ENCODE measurements around the gene RPS6KA3.

DNA sequence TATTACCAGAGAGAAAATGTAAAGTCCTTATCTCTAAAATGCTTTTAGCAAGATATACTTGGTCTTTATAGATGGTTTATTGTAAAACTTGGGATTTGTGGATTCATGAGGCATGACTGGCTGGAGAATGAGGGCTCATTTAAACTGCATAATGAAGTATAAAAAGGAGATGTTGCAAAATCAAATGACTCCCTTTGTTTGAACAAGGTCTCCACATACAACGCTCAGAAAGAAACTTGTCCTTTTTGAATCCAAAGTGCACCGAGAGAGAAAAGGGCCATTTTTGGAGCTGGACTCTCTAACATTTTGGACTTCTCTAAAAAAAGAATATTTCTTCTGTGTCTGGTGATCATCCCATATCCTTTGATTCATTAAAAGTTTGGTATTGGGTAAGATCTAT is 117.4 kb downstream of the RPS6KA3 start:
- TF ChIP-seq CREBBP (IDR thresholded peaks at IDR 0.05; ENCODE audit: low read depth, low read length) (no peak), EP400 (IDR thresholded peaks at IDR 0.05) (no peak), SIRT6 (IDR thresholded peaks at IDR 0.05; ENCODE audit: low read depth, low read length) (no peak), POLR2AphosphoS5 (IDR thresholded peaks at IDR 0.05; ENCODE audit: control insufficient read depth, insufficient read depth, low read depth, low read length) (no peak), YY1 (IDR thresholded peaks at IDR 0.05; ENCODE audit: borderline replicate concordance in 1 of 3, control insufficient read depth in 1 of 3, extremely low read depth in 1 of 3, insufficient read depth in 3 of 3, insufficient read length in 1 of 3, insufficient replicate concordance in 2 of 3, low read depth in 1 of 3, low read length in 2 of 3) (no peak), ZNF263 (CRISPR knock-in tag; IDR thresholded peaks at IDR 0.05; ENCODE audit: borderline replicate concordance) (no peak), NONO (IDR thresholded peaks at IDR 0.05; ENCODE audit: low read depth in 2 of 2, low read length in 1 of 2) (no peak), FOSL1 (tag; conservative IDR thresholded peaks at IDR 0.05) (no peak), JUNB (CRISPR knock-in tag; conservative IDR thresholded peaks at IDR 0.05) (no peak), MEF2A (IDR thresholded peaks at IDR 0.05; ENCODE audit: control insufficient read depth, low read depth, low read length) (no peak)
- TF ChIP-seq, protein P1, sequence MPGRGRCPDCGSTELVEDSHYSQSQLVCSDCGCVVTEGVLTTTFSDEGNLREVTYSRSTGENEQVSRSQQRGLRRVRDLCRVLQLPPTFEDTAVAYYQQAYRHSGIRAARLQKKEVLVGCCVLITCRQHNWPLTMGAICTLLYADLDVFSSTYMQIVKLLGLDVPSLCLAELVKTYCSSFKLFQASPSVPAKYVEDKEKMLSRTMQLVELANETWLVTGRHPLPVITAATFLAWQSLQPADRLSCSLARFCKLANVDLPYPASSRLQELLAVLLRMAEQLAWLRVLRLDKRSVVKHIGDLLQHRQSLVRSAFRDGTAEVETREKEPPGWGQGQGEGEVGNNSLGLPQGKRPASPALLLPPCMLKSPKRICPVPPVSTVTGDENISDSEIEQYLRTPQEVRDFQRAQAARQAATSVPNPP (IDR thresholded peaks at IDR 0.05; ENCODE audit: borderline replicate concordance, insufficient read depth, insufficient read length): no peak
- TF ChIP-seq, protein P2, sequence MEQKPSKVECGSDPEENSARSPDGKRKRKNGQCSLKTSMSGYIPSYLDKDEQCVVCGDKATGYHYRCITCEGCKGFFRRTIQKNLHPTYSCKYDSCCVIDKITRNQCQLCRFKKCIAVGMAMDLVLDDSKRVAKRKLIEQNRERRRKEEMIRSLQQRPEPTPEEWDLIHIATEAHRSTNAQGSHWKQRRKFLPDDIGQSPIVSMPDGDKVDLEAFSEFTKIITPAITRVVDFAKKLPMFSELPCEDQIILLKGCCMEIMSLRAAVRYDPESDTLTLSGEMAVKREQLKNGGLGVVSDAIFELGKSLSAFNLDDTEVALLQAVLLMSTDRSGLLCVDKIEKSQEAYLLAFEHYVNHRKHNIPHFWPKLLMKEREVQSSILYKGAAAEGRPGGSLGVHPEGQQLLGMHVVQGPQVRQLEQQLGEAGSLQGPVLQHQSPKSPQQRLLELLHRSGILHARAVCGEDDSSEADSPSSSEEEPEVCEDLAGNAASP (IDR thresholded peaks at IDR 0.05): no peak
- TF ChIP-seq, protein P3, sequence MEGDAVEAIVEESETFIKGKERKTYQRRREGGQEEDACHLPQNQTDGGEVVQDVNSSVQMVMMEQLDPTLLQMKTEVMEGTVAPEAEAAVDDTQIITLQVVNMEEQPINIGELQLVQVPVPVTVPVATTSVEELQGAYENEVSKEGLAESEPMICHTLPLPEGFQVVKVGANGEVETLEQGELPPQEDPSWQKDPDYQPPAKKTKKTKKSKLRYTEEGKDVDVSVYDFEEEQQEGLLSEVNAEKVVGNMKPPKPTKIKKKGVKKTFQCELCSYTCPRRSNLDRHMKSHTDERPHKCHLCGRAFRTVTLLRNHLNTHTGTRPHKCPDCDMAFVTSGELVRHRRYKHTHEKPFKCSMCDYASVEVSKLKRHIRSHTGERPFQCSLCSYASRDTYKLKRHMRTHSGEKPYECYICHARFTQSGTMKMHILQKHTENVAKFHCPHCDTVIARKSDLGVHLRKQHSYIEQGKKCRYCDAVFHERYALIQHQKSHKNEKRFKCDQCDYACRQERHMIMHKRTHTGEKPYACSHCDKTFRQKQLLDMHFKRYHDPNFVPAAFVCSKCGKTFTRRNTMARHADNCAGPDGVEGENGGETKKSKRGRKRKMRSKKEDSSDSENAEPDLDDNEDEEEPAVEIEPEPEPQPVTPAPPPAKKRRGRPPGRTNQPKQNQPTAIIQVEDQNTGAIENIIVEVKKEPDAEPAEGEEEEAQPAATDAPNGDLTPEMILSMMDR (IDR thresholded peaks at IDR 0.05 in 2 of 3, conservative IDR thresholded peaks at IDR 0.05 in 1 of 3; ENCODE audit: insufficient read depth in 2 of 3, low read depth in 1 of 3, low read length in 3 of 3): no peak
